GM21723 (cell line): ENCODE results near the gene ZNF579.
"Not testable (repeated sequence)": the region's sequence is repeated elsewhere in the genome, so short reads cannot be mapped to it uniquely, and the experiment has no call there.

ENCODE experiments used
- ATAC-seq: cut with Tn5 transposase; IDR thresholded peaks from one replicate; pipeline ENCODE4 v1.9.1; 2021; ENCODE audit warnings: mild to moderate bottlenecking, moderate library complexity; ENCODE audit not compliant: unreplicated experiment

Gene ZNF579

DNA sequence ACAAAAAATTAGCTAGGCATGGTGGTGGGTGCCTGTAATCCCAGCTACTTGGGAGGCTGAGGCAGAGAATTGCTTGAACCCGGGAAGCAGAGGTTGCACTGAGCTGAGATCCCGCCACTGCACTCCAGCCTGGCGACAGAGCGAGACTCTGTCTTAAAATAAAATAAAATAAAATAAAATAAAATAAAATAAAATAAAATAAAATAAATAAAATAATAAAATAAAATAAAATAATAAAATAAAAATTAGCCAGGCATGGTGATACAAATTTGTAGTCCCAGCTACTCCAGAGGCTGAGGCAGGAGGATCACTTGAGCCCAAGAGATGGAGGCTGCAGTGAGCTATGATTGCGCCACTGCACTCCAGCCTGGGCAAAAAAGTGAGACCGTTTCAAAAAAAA, 6.7 kb downstream of the ZNF579 start:
- ATAC-seq = not testable (repeated sequence)

DNA sequence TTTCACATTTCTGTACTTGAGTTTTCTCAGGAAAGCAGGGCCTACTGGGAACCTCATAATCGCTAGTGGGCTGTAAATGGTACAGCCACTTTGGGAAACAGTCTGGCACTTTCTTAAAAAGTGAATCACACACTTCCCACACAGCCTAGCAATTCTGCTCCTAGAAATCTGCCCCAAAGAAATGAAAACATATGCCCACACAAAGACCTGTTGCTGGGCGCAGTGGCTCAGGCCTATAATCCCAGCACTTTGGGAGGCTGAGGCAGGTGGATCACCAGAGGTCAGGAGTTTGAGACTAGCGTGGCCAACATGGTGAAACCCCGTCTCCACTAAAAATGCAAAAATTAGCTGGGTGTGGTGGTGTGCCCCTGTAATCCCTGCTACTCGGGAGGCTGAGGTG, 11.2 kb downstream of the ZNF579 start:
- not testable (repeated sequence) for ATAC-seq

DNA sequence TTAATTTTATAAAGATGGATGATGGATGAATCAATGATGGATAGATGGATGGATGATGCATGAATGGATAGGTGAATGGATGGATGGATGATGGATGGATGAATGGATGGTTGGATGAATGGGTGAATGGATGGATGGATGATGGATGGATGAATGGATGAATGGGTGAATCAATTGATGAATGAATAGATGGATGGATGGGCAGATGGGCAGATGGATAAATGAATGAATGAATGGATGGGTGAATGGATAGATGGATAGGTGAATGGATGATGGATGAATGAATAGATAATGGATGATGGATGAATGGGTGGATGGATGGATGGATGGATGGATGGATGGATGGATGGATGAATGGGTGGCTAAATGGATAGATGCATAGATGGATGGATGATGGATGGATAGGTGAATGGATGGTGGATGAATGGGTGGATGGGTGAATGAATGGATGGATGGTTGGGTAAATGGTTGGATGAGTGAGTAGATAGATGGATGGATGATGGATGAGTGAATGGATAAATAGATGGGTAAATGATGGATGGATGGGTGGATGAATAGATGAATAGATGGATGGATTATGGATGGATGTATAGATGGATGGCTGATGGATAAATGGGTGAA, 12.8 kb downstream of the ZNF579 start:
- ATAC-seq = no peak

DNA sequence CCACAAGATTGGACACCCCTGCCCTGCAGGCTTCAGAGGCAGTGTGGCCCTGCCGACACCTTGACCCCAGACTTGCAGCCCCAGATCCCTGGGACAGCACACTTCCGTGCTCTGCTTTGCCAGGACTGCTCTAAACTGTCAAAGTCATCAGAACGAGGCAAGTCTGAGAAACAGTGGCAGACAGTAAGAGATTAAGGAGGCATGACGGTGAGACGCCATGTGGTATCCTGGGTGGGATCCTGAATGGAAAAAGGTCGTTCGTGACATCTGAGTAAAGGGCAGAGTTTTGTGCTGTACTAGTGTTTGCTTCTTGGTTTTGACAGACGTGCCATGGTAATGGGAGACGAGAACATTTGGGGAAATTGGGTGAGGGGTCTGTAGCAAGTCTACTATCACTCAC, 13.8 kb downstream of the ZNF579 start:
- no peak for ATAC-seq

DNA sequence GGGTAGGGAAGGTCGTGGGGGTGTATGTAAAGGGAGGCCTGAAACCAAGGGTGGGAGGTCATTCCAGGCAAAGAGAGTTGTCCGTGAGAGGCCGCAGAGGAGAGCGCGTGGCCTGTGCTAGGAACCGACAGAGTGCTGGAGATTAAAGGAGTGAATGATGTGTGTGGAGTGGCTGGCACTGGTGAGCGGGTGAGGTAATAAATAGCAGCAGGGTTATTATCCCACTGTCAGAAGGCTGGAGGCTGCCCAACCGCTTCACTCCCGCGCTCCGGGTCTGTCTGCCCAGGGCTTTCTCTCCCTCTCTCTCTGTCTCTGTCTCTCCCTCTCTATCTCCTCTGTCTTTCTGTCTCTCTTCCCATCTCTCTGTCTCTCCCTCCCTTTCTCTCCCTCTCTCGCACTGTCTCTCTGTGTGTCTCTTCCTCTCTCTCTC, 17.4 kb downstream of the ZNF579 start:
- no peak for ATAC-seq

DNA sequence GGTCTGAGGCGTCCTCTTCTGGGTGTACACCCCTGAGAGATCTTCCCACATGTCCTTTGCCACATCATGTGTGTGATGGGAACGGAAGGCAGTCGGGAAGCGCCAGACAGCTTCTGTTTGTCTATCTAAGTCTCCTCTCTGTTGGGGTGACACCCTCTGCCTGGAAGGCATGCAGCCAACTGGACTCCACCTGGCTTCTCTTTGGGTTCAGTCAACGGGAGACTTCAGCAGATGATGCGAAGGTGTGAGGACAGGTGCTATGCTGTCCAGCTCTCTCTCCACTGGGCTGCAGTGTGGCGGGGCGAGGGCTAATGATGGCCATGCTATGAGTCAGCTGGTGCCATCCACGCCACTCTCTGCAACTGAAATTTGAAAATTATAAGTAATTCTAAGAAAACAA, 21.0 kb downstream of the ZNF579 start:
- no peak for ATAC-seq

DNA sequence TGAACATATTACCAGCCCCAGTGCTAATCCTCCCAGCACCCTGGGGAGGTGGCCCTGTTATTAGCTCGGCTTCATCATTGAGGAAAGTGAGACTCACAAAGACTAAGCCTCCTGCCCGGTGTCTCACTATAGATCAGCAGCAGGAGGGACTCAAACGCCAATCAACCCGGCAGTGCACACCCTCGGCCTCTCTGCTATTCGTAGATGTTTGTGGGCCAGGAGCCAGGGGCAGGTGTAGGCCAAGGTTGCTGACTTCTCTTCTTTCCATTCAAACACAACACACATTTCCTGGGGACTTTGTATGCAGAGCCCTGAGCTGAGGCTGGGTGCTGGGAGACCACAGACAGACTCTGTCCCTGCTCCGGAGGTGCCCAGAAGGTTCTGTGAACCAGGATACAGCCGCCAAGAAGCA, 25.9 kb downstream of the ZNF579 start:
- ATAC-seq = no peak

DNA sequence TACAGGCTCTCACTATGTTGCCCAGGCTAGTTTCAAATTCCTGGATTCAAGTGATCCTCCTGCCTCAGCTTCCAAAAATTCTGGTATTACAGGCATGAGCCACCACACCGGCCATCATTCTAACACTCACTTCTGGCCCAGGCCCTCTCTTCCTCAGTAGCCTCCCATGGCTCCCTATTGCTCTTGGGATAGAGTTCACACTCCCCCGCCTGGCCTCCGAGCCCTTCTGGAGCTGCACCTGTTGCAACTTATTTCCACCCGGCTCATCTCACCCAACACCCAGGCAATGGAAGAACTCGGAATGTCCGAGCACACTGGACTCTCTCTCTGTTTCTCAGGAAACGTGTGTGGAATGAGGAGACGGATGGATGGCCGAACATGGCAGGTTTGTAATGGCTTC, 26.3 kb downstream of the ZNF579 start:
- ATAC-seq = no peak

DNA sequence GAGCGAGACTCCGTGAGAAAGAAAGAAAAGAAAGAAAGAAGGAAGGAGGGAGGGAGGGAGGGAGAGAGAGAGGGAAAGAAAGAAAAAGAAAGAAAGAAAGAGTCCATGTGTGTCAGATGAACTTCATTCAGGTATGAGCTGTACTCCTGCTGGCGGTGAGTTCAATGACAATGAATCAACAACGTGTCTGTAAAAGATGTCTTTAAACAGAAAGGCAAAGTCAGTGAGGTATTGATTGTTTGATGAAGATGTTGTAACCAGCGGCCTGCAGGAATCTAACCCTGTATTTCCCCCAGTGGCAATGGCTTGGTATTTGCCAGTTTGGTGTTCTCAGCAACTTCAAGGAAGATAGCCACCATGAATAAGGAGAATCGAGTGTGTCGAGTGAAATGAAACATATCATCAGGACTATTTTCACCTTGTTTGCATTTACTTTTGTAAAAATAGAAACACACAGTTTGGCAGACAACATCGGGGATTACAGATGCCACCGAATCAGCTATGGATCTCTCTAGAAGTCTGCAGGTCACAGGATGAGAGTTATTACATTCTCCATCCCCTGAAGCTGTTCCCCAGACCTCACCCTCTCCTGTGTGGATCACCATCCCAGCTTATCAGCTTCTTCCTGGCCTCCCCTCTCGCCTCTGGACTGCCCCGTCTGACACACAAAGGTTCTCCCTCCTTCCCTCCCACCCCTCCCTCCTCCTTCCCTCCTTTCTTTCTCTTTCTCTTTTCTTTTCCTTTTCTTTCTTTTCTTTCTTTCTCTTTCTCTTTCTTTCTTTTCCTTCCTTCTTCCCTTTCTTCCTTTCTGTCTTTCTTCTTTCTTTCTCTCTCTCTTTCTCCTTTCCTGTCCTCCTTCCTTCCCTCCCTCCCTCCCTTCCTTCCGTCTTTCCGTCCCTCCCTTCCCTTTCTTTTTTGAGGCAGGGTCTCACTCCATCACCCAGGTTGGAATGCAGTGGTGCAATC, 27.1 kb downstream of the ZNF579 start:
- no peak for ATAC-seq

DNA sequence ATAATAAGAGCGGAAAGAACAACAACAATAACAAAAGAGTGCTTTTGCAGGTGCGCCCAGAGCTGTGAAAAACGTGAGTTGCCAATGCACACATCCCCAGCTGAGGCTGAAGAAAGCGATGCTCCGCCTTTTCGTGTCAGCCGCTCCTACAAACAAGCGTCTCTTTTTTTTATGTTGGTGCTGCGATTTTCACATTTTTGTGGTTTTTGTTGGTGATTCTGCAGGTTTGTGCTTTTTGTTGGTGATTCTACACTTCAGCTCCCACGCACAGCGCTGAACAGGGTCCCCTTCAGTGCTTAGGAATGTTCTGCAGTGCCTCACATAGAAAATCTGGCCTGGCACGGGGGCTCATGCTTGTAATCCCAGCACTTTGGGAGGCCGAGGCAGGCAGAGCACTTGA, 28.0 kb downstream of the ZNF579 start:
- no peak for ATAC-seq

DNA sequence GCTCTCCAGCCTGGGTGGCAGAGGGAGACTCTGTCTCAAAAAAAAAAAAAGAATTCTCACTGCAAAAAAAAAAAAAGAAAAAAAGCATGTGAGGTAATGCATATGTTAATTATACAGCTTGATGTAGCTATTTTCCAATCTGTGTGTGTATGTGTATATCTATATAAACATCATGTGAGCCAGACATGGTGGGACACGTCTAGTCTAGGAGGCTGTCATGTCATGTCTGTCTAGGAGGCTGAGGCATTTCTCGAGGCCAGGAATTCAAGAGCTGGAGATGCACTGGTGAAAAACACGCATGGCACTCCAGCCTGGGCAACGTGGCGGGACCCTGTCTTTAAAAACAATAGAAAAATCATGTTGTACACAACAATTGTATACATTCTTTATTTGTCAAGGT, 28.4 kb downstream of the ZNF579 start:
- ATAC-seq = no peak

DNA sequence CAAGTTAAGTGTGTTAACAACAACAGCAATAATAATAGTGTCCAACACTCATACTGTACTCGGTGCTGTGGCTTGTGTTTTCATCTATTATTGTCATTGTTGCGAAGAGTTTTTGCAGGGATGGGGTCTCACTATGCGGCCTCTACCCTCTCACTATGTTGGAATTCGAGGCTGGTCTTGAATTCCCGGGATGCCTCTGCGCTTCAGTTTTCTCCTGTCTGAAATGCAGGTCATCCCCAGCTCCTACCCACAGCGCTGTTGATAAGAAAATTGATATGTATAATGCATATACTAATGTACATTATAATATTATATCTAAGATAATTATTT, 30.4 kb downstream of the ZNF579 start:
- no peak for ATAC-seq

DNA sequence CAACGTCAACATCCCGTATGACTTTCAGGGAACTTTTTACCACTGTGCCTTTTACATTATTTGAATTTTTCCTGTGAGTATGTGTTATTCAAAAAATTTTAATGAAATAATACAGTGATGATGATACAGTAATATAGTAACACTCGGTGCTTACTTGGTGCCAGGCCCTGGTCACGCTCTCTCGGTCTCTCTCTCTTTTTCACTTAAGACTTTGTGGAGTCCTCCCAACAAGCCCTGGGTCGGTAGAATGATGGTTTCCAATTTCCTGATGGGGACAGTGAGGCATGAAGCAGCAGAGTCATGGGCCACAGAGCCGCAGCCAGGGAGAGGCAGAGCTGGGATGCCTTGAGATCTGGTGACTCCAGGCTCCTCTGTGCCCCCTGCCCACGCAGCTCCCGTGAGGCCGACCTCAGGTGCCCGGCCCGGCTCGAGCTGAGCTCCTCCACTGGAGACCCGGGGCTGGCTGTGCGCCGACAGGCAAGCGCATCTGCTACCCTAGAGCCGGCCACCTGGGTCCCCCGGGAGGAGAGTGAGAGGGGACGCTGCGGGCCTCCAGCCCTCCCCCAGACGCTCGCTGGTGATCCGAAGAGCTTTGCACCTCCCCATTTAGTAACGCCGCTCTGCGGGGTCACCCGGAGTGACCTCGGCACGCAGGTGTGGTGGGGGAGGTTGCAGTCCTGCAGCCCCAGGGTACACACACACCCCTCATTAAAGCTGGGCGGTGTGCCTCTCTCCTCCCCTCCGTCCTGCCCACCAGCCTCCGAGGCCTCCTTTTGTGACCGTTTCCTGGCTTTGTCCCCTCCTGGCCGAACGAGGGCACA, 30.9 kb downstream of the ZNF579 start:
- no peak for ATAC-seq

DNA sequence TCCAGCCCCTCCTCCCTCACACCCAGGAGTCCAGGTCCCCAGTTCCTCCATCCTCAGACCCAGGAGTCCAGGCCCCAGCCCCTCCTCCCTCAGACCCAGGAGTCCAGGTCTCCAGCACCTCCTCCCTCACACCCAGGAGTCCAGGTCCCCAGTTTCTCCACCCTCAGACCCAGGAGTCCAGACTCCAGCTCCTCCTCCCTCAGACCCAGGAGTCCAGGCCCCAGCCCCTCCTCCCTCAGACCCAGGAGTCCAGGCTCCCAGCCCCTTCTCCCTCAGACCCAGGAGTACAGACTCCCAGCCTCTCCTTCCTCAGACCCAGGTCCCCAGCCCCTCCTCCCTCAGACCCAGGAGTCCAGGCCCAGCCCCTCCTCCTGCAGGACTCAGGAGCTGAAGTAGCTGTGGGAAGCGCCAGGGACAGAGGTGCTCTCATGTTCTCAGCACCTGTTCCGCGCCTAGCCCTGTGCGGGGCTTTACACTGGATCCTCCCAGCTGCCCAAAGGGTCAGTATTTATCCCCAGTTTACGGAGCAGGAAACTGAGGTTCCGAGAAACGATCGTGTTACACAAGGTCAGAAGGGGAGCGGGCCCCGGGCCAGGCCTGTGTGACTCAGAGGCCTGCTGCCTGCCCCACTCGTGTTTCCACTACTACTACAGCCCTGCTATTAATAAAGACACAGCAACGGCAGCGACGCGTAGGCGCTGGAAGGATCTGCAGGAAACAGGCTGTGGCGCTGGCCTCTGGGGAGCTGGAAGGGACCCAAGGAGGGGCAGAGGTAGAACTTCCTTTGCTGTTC, 33.6 kb downstream of the ZNF579 start:
- ATAC-seq = no peak

DNA sequence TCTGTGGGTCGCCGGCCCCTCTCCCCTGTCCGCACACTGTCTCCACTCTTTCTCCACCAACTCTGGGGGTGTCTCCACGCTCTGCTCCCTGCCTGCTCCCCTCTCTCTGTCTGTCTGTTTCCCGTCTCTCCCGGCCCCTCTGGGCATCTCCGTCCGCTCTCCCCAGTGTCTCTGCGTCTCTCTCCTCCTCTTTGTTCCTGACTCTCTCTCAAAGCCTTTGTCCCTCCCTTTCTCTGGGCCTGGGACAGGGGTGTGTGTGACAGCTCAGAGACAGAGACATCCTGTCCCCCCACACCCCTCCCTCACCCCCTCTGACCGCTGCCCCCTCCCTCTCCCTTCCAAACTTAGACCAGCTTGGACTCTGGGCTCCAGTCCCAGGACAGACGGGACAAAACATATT, 34.6 kb downstream of the ZNF579 start:
- no peak for ATAC-seq

DNA sequence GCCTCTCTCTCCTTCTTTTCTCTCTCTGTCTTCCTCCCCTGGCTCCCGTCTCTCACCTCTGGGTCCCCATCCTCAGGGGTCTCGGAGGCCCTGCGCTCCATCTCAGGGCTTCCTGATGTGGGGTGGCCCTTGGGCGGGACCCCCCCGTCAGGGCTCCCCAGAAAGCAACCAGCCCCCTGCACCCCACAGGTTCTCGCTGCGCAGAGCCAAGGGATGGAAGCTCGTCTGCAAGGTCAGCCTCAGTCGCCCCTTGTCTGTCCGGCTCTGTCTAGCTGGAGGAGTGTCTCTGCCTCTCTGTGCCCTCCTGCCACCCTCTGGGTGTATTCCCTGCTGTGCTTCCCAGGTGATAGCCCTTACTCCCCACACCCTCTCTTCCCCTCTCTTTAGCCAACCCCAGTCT, 35.2 kb downstream of the ZNF579 start, which contains the start of gene SBK3:
SBK3 (minus strand) TSS at position 101 of the 400 bp plus-strand sequence; CDS start at position 101, 0 bp downstream.
- ATAC-seq = no peak

DNA sequence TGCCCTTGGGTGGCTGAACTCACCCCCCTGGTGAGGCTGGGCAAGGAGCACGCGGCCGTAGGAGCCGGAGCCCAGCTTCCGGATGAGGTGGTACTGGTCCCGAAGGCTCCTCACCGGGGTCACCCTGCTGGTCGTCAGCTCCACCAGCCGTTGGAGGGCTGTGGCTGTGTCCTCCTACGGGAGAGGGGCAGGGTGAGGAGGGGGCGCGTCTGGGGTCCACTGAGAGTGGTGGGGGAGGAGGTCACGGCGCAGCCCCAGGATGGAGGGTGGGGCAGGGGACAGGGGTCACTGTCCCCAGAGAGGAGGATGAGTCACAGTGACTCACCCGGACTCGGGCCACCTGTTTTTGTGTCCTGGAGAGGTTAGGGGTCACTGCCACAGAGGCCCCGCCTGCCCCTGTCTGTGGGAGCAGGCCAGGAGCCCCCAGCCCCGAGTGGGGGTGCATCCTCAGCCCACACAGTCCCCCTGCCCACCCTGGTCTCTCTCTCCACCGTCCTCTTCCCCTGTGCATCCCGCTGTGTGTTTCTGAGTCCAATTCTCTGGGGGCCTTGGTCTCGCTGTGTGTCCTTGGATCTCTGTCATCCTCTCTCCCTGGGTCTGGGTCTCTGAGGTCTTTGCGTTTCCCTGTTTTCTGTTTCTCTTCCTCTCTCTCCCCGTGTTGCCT, 35.7 kb downstream of the ZNF579 start:
- no peak for ATAC-seq

DNA sequence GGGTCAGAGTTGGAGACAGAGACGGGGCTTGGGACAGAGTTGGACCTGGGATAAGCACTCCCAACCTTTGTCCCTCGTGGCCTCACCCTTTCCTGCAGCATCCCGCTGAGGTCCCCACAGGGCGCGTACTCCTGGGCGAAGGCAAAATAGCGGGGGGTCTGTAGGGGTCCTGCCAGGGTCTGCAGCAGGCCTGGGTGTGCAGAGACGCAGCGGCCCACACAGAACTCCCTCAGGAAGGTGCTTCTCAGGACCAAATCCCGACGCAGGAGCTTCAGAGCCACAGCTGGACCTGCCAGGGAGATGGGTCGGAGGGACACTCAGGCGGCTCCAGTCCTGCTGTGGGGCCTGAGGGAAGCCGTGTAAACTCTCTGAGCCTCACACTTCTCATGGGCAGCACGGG, 36.6 kb downstream of the ZNF579 start:
- ATAC-seq = no peak

DNA sequence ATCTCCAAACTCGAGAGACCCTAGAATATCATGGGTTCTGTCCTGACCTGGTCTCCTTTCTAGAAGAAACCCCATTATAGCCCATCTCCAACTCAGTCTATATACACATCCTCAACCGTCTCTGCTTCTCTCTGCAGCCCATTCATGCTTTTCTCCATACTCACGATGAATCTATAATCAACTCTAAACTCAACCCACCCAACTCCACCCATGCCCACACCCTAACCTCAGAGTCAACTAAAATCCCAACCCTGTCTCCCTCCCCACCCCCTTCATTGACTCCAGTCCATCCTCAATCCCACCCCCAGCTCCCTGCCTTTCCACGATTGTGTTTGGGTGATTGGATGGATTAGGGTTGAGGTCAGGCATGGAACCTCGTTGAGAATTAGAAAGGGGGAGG, 37.1 kb downstream of the ZNF579 start:
- no peak for ATAC-seq

DNA sequence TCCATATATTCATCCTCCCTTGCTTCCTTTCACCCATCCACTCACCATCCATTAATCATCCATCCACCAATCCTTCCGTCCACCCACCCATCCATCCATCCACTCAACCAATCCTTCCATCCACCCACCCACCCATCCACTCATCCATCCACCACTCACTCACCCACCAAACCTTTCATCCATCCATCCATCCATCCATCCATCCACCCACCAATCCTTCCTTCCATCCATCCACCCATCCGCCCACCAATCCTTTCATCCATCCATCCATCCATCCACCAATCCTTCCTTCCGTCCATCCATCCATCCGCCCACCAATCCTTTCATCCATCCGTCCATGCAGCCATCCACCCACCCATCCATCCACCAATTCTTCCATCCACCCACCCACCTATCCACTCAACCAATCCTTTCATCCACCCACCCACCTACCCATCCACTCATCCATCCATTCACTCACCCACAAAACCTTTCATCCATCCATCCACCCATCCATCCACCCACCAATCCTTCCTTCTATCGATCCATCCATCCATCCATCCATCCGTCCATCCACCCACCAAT, 38.3 kb downstream of the ZNF579 start:
- ATAC-seq = no peak
